Raji (cell line): Measurements from ENCODE around the gene RPS15A.

Experiments
- POLR2A ChIP-seq: IDR thresholded peaks from 2 replicates; pipeline ENCODE4 v1.6.1; 2011; ENCODE audit warnings: low read depth, low read length, control low read depth; ENCODE audit not compliant: insufficient read depth

Gene RPS15A

GRCh38 chr16:18802767-18803343, 12.7 kb upstream of the RPS15A start:
- TF ChIP-seq POLR2A = no peak

GRCh38 chr16:18801145-18801972, 11.2 kb upstream of the RPS15A start, which contains the start of gene ARL6IP1:
Gene ARL6IP1, minus strand, starts transcription at chr16:18801549. Its CDS starts 83 bp downstream, at chr16:18801466.
- peak; percentile 100 for TF ChIP-seq POLR2A

GRCh38 chr16:18800775-18801144, 10.6 kb upstream of the RPS15A start:
- no peak for TF ChIP-seq POLR2A

DNA sequence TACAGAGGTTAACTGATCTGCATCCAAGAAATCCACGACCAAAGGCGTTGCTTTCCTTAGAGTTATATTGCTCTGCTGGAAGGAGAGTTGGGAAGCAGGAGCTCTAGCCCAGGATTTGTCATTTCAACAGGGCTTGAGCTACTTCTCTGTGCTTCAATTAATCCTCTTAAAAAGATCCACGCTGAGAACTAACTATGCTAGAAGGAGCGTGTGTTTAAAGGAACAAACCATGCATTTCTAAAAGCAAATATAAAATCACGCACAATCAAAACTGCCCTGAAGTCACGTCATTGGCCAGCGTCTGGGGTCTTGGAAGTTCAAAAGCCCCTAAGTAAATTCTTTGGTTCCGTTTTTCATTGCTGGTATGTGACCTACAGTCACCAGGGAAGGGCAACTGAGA, 10.2 kb upstream of the RPS15A start:
- TF ChIP-seq POLR2A = no peak

DNA sequence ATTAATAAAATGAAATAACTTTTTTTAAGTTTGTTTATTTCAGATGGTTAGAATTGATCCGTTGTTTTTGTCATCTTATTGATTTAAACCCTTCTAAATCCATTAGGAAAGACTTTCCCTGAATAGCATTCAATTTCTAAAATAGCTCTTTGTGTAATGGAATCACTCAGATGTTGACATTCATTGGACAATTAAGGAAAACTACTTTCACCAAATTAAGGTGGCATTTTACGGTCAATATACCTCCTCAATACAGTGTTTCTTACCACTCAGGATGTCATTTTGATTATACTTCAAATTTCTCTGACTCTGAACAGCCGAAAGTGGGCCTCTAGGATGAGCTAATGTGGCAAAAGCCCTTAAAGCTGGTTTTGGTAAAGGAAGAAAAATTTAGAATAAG, 9.4 kb upstream of the RPS15A start:
- TF ChIP-seq POLR2A = no peak

DNA sequence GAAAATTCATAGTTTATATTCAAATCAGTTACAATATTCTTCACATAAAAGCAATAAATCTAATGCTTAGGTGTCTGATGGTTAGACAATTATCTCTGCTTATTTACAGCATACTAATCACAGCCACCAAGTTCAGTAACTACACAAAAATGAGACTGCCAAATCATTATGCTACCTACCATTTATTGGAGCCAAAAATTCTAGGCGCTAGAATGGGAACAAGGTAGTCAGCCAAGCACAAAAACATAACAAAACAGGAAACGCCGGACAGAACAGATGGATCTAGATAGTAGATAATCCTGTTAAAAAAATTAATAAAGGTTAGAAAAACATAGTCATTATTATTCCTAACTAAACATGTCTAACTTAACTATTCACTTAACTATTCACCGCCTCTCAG, 7.6 kb upstream of the RPS15A start:
- TF ChIP-seq POLR2A = no peak

GRCh38 chr16:18796377-18796776, 6.2 kb upstream of the RPS15A start:
- no peak for TF ChIP-seq POLR2A

GRCh38 chr16:18792836-18793433, 2.8 kb upstream of the RPS15A start:
- TF ChIP-seq POLR2A = no peak

DNA sequence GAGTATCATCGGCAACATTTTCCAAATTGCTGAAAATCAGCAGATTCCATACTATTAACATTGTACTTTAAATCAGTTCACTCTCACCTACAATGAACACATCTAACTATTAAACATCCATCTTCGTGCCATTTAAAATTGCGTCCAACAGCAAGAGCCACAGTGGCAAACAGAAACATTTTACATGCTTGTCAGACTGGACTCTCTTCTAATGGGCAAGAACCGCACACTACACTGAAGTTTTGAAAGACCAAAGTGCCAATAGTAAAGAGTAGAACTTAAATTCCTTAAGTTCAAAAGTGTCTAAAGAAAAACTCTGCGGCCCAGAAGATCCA, 652 bp downstream of the RPS15A start:
- no peak for TF ChIP-seq POLR2A

GRCh38 chr16:18788828-18789514, 1.2 kb downstream of the RPS15A start:
- no peak for TF ChIP-seq POLR2A

- TF ChIP-seq POLR2A = no peak
Measured at GRCh38 chr16:18784917-18785623, 5.1 kb downstream of the RPS15A start.

DNA sequence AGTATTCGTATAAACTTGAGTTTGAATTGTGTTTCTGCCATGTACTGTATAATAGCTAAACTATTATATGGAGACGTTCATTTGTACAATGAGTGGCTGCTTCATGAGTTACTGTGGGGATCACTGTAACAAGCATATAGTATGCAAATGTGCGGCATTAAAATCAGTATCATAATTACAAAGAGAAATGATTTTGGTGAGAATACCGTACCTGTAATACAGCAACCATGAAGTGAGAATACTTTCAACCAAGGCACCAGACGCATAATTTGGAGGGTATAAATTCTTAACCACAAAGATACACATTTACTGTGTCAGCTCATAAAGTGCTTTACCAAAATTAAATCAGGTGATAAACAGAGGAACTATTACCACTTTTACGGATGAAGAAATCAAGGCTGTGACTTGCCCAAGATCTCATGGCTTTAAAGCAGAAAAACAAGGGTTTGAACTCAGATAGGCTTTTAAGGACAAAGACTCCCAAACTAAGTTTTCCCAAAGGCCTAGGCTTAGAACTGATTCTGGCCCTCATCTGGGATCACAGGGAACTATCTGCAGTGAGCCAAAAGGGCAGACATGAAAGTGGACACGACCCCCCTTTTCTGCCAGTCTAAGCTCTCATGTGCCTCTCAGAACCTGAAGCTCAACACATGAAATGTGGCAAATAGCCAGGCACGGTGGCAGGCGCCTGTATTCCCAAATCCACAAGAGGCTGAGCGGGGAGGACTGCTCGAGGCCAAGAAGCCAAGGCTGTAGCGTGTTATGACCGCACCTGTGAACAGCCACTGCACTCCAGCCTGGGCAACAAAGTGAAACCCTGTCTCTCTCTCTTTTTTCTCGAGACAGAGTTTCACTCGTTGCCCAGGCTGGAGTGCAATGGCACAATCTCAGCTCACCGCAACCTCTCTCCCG, 6.4 kb downstream of the RPS15A start:
- no peak for TF ChIP-seq POLR2A

DNA sequence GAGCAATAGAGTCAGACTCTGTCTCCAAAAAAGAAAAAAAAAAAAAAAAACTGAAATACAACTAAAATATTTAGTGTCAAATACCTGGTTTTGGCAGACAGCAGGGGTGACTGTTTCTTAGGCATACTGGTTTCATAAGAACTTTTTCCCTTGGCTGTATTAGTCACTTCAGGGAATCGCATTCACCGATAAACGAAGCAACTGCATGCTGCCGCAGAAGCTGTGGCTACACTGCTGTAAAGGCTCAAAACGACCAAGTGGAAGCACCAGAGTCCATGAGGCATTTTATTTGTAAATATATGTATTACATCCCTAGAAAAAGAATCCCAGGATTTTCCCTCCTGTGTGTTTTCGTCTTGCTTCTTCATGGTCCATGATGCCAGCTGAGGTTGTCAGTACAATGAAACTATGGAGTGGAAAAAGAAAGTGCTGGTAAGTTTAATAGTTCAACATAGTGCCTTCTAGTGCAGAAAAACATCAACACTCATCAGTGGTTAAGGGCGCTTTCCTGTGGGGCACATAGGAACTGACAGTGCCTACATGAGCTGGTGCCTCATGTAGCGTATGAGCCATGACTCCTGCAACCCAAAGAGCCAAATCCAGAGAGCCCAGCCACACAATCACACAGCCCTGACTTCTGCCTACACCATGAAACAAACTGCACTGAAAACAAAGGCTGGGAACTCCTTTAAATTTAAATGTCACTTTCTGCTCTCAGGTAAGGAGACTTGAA, 7.3 kb downstream of the RPS15A start:
- no peak for TF ChIP-seq POLR2A
